Measurements from ENCODE around the gene EPHB1. TPM values are rescaled to one million over a fixed set of nuclear protein-coding genes. Genes with fewer than 3 reads are reported as not detected.

EPHB1 gene
- total RNA-seq, 4 donors from 2014 or later: 0.74 to 2.2 (median 1.1) TPM

DNA sequence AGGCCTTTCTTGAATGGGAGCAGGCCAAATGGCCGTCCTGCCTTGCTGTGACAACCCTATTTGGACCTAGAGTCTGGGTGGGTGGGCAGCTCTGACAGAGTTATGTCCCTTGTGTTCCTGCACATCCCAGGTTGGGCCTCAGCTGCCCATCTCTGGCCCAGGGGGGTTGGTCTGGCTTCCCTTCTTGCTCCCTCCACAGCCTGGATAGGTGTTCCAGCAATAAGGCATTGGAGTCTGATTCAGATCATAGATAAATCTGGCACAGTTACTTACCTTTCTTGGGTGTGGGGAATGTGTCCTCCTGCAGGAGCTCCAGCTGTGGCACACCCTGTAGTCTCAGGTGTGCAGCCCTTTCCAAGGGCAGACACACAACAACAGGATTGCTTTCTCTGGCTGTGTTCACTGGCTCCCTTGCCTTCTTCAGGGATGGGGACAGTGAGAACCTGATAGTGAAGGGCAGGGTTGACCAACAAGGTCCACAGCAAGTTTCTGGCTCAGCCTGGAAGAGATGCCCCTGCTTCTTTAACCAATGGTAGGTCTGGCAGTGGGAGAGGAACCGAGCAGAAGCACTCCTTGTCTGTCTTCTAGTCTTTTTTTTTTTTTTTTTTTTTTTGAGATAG lies 177.9 kb downstream of the EPHB1 start:
- TF ChIP-seq, protein P1, sequence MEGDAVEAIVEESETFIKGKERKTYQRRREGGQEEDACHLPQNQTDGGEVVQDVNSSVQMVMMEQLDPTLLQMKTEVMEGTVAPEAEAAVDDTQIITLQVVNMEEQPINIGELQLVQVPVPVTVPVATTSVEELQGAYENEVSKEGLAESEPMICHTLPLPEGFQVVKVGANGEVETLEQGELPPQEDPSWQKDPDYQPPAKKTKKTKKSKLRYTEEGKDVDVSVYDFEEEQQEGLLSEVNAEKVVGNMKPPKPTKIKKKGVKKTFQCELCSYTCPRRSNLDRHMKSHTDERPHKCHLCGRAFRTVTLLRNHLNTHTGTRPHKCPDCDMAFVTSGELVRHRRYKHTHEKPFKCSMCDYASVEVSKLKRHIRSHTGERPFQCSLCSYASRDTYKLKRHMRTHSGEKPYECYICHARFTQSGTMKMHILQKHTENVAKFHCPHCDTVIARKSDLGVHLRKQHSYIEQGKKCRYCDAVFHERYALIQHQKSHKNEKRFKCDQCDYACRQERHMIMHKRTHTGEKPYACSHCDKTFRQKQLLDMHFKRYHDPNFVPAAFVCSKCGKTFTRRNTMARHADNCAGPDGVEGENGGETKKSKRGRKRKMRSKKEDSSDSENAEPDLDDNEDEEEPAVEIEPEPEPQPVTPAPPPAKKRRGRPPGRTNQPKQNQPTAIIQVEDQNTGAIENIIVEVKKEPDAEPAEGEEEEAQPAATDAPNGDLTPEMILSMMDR (IDR thresholded peaks at IDR 0.05): no peak
- DNase-seq (ENCODE audit: low spot score) (no peak), ATAC-seq (ENCODE audit: low FRiP score) (no peak)

DNA sequence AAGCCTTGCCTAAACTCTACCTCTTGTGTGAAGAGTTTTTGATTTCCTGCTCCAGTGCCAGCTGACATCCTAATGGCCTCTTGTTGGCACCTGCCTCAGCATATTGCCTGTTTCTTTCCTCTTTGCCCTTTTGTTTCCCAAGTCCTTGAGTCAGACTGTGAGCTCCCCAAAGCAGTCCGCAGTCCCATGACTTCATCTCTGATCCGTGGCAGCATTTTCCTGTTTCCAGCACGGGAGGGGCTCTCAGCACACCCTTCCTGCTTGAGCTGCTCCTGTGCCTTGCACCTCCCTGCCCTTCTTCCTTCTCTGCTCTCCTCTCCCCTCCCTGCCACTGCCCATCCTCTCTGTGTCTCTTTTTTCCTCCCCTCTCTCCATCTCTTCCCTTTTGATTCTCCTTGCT lies 179.6 kb downstream of the EPHB1 start:
- no peak for DNase-seq (ENCODE audit: low spot score)
- ATAC-seq (ENCODE audit: low FRiP score): no peak
- TF ChIP-seq, protein P1 (IDR thresholded peaks at IDR 0.05): no peak

DNA sequence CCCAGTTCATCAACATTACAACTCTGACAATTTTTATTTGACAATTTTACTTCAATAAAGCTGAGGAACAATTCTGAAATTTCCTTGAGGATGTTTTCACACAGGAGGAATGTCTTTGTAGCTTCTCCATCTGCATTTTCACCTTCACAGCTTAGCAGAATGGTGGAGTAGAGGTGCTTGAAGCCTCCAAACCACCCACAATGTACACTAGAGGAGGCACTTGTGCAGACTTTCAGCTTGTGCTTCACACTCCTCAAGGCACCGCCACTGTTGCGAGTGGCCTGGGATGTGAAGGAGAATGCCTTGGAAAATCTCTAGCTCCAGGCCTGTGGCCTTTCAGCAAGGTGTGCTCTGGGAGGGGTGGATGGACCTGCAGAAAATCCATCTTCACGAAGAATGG lies 181.9 kb downstream of the EPHB1 start:
- DNase-seq (ENCODE audit: low spot score) (no peak), ATAC-seq (ENCODE audit: low FRiP score) (no peak)
- TF ChIP-seq, protein P1 (IDR thresholded peaks at IDR 0.05): no peak

GRCh38 chr3:134978658-134979057 lies 183.6 kb downstream of the EPHB1 start:
- ATAC-seq (ENCODE audit: low FRiP score) (no peak), DNase-seq (ENCODE audit: low spot score) (no peak)
- TF ChIP-seq, protein P1 (IDR thresholded peaks at IDR 0.05): no peak

DNA sequence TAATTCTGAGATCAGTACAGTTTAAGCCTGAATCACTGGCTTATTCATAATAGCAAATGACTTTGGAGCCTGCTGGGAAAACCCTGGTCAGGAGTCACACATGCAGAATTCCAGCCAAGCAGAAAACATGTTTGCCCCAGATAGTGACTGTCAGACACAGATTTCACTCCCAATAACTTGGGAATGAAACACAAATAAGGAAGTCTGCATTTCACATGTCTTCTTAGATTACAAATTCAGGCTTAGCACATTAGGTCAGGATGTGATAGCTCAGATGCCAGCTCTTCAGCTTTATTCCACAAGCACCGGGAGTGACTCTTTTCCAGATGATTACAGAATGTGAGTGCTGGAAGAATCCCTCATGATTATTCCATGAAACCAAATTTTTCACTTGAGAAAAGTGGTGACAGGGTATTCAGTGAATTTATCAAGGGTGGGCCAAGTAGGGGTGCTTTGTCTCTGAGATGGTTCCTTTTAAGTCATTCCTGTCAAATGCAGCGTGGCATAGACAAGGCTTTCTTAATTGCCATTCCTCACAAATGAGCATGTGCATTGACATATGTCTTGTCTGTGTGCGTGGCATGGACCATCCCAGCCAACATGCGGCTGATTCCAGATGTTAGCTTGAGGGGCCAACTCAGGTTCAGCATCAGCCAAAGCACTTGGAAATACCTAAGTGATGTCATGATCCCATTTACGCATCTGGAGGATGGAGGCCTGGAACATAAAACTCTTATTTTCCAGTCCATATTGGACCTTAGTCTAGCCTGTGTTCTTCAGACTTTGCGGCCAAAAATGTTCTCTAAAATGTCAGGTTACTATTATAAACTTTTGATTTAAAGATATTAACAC lies 191.0 kb downstream of the EPHB1 start:
- DNase-seq (ENCODE audit: low spot score) (no peak), ATAC-seq (ENCODE audit: low FRiP score) (no peak)
- TF ChIP-seq, protein P1 (IDR thresholded peaks at IDR 0.05): no peak

DNA sequence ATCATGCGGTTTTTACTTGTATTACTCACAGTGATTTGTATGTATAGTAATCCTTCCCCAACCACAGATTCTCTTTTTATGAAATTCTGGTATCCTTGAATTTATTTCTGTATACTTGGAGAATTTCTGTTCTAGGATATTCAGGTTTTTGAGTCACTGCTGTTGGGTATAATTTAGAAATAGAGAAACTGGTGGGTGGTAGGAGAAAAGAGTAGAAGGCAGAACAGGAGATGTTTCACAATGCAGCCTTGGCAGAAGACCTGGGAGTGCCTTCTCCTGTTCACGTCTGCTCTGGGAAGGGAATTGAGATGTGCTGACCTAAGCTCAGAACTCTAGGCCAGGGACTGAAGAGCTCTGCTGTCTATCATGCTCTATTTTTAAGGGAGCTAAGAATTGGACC lies 193.6 kb downstream of the EPHB1 start:
- TF ChIP-seq, protein P1 (IDR thresholded peaks at IDR 0.05): no peak
- DNase-seq (ENCODE audit: low spot score): no peak

GRCh38 chr3:134991003-134991402 lies 195.9 kb downstream of the EPHB1 start:
- TF ChIP-seq, protein P1 (IDR thresholded peaks at IDR 0.05): no peak
- no peak for ATAC-seq (ENCODE audit: low FRiP score)
- DNase-seq (ENCODE audit: low spot score): no peak

More for the DNA sequence above, 193.6 kb downstream of the EPHB1 start:
- no peak for ATAC-seq (ENCODE audit: low FRiP score)

All from omental fat pad (tissue), 4 donors.